Astrocyte (in vitro differentiated cells and primary cell): Measurements from ENCODE around the gene LRP11. TPM values are rescaled to one million over a fixed set of nuclear protein-coding genes. Genes with fewer than 3 reads are reported as not detected.
"Not testable (repeated sequence)": the region's sequence is repeated elsewhere in the genome, so short reads cannot be mapped to it uniquely, and the experiment has no call there.

Experiments
- DNase-seq: peaks from one replicate; pipeline ENCODE4 v3.0.0-alpha.2; 2010; ENCODE audit warnings: low read depth
- FAIRE-seq: peaks from 2 replicates; lab custom pipeline; 2011; peaks lifted over from hg19 to GRCh38; lab: Jason Lieb, UNC
- H2AFZ ChIP-seq: 2 replicates; pipeline ENCODE4 v1.6.0; 2012; ENCODE audit warnings: low read depth, low read length, inconsistent platforms
- H3K27ac ChIP-seq: 2 replicates; pipeline ENCODE4 v1.5.1; 2011; ENCODE audit warnings: low read depth, low read length, inconsistent platforms
- H3K27me3 ChIP-seq: 2 replicates; pipeline ENCODE4 v1.6.0; 2011; ENCODE audit warnings: low read length, inconsistent platforms; ENCODE audit not compliant: insufficient read depth
- H3K36me3 ChIP-seq: 2 replicates; pipeline ENCODE4 v1.5.1; 2011; ENCODE audit warnings: low read length, inconsistent platforms; ENCODE audit not compliant: insufficient read depth
- H3K4me1 ChIP-seq: 2 replicates; pipeline ENCODE4 v1.5.1; 2011; ENCODE audit warnings: low read length, inconsistent platforms; ENCODE audit not compliant: insufficient read depth
- H3K4me2 ChIP-seq: 2 replicates; pipeline ENCODE4 v1.6.0; 2012; ENCODE audit warnings: low read length, inconsistent platforms
- H3K4me3 ChIP-seq: 2 replicates; pipeline ENCODE4 v1.5.1; 2011; ENCODE audit warnings: low read depth, mild to moderate bottlenecking, low read length, inconsistent platforms; ENCODE audit not compliant: insufficient read depth
- H3K79me2 ChIP-seq: 2 replicates; pipeline ENCODE4 v1.6.0; 2012; ENCODE audit warnings: mild to moderate bottlenecking, low read length, inconsistent platforms; ENCODE audit not compliant: insufficient read depth
- H3K9ac ChIP-seq: 2 replicates; pipeline ENCODE4 v1.6.0; 2012; ENCODE audit warnings: mild to moderate bottlenecking, low read length, inconsistent platforms
- H3K9me3 ChIP-seq: 2 replicates; pipeline ENCODE4 v1.5.1; 2012; ENCODE audit warnings: low read depth, mild to moderate bottlenecking, low read length, inconsistent platforms; ENCODE audit not compliant: insufficient read depth
- H4K20me1 ChIP-seq: 2 replicates; pipeline ENCODE4 v1.6.0; 2012; ENCODE audit warnings: low read length, inconsistent platforms; ENCODE audit not compliant: insufficient read depth
- H3K27ac Mint-ChIP-seq: one replicate; pipeline ENCODE4 v1.8.0; 2021; ENCODE audit warnings: mild to moderate bottlenecking, mixed read lengths; ENCODE audit not compliant: unreplicated experiment
- H3K27me3 Mint-ChIP-seq: one replicate; pipeline ENCODE4 v1.8.0; 2021; ENCODE audit warnings: low read depth, mixed read lengths; ENCODE audit not compliant: unreplicated experiment
- H3K36me3 Mint-ChIP-seq: one replicate; pipeline ENCODE4 v1.8.0; 2021; ENCODE audit warnings: low read depth, mixed read lengths; ENCODE audit not compliant: unreplicated experiment
- H3K4me1 Mint-ChIP-seq: one replicate; pipeline ENCODE4 v1.8.0; 2021; ENCODE audit warnings: low read depth, mixed read lengths; ENCODE audit not compliant: unreplicated experiment
- H3K4me3 Mint-ChIP-seq: one replicate; pipeline ENCODE4 v1.8.0; 2021; ENCODE audit warnings: mild to moderate bottlenecking, moderate library complexity, mixed read lengths; ENCODE audit not compliant: unreplicated experiment
- H3K9me3 Mint-ChIP-seq: one replicate; pipeline ENCODE4 v1.8.0; 2021; ENCODE audit warnings: mild to moderate bottlenecking, mixed read lengths; ENCODE audit not compliant: unreplicated experiment
- CTCF ChIP-seq: IDR thresholded peaks from 2 replicates; pipeline ENCODE4 v1.5.1; 2011; ENCODE audit warnings: low read depth, mild to moderate bottlenecking, inconsistent platforms, low read length, moderate library complexity; ENCODE audit not compliant: insufficient read depth
- EZH2 ChIP-seq: IDR thresholded peaks from 2 replicates; pipeline ENCODE4 v1.6.1; 2012; ENCODE audit warnings: mild to moderate bottlenecking, low read length, inconsistent platforms; ENCODE audit not compliant: insufficient read depth
- total RNA-seq: library from RNA; stranded (reverse); gene quantifications from 2 replicates; pipeline ENCODE4 v1.2.1, GENCODE V29; 2021

The LRP11 gene
- total RNA-seq, 1 donor from 2014 or later, result 24.2 TPM

GRCh38 chr6:149846321-149846720 is 17.8 kb downstream of the LRP11 start:
- TF ChIP-seq EZH2 (no peak), CTCF (no peak)
- Histone ChIP-seq H3K4me3 (no peak overlapping the region), H2AFZ (no peak overlapping the region), H3K4me1 (peaks cover 36% of the 10 kb centered on the region), H3K79me2 (no peaks in the 10 kb centered on the region), H4K20me1 (no peaks in the 10 kb centered on the region), H3K27me3 (no peaks in the 10 kb centered on the region), H3K4me2 (peak overlapping the region; percentile 64), H3K36me3 (peaks cover 4% of the 10 kb centered on the region), H3K27ac (peak overlapping the region; percentile 43), H3K9ac (no peak overlapping the region), H3K9me3 (no peaks in the 10 kb centered on the region)
- Mint-ChIP-seq H3K36me3 (peaks cover 11% of the 10 kb centered on the region), H3K27ac (peak overlapping the region; percentile 72), H3K27me3 (no peaks in the 10 kb centered on the region), H3K4me3 (peak overlapping the region; percentile 68), H3K4me1 (peaks cover 40% of the 10 kb centered on the region), H3K9me3 (peaks cover 4% of the 10 kb centered on the region)
- DNase-seq (peak; percentile 93), FAIRE-seq (no peak)

- no peaks in the 10 kb centered on the region for H3K27me3 ChIP-seq
- TF ChIP-seq EZH2 (no peak), CTCF (no peak)
- DNase-seq, result no peak
- H3K79me2 ChIP-seq, result no peaks in the 10 kb centered on the region
- peak overlapping the region; percentile 64 for H3K4me2 ChIP-seq
- peaks cover 43% of the 10 kb centered on the region for H3K4me1 ChIP-seq
- H2AFZ ChIP-seq, result no peak overlapping the region
- H3K9ac ChIP-seq, result no peak overlapping the region
- Mint-ChIP-seq H3K9me3 (peaks cover 4% of the 10 kb centered on the region), H3K36me3 (peaks cover 14% of the 10 kb centered on the region), H3K27ac (peak overlapping the region; percentile 41), H3K4me1 (peaks cover 33% of the 10 kb centered on the region), H3K4me3 (no peak overlapping the region), H3K27me3 (no peaks in the 10 kb centered on the region)
- H3K9me3 ChIP-seq, result no peaks in the 10 kb centered on the region
- no peak for FAIRE-seq
- peaks cover 4% of the 10 kb centered on the region for H3K36me3 ChIP-seq
- H4K20me1 ChIP-seq, result no peaks in the 10 kb centered on the region
- H3K27ac ChIP-seq, result peak overlapping the region; percentile 40
- no peak overlapping the region for H3K4me3 ChIP-seq
Observed at GRCh38 chr6:149845549-149845948, 18.6 kb downstream of the LRP11 start.

GRCh38 chr6:149844480-149844879 is 19.7 kb downstream of the LRP11 start:
- Histone ChIP-seq H3K79me2 (no peaks in the 10 kb centered on the region), H4K20me1 (no peaks in the 10 kb centered on the region), H3K4me1 (peaks cover 50% of the 10 kb centered on the region), H3K36me3 (peaks cover 4% of the 10 kb centered on the region), H3K27me3 (no peaks in the 10 kb centered on the region), H3K27ac (peak overlapping the region; percentile 59), H2AFZ (no peak overlapping the region), H3K4me2 (peak overlapping the region; percentile 54), H3K9me3 (no peaks in the 10 kb centered on the region), H3K9ac (no peak overlapping the region), H3K4me3 (no peak overlapping the region)
- H3K9me3 Mint-ChIP-seq, result peaks cover 4% of the 10 kb centered on the region
- FAIRE-seq (no peak), DNase-seq (no peak)
- H3K27ac Mint-ChIP-seq, result peak overlapping the region; percentile 63
- peaks cover 15% of the 10 kb centered on the region for H3K36me3 Mint-ChIP-seq
- H3K4me3 Mint-ChIP-seq, result no peak overlapping the region
- no peak for TF ChIP-seq EZH2
- no peak for TF ChIP-seq CTCF
- peaks cover 3% of the 10 kb centered on the region for H3K27me3 Mint-ChIP-seq
- peaks cover 37% of the 10 kb centered on the region for H3K4me1 Mint-ChIP-seq

GRCh38 chr6:149844036-149844435 is 20.1 kb downstream of the LRP11 start:
- Histone ChIP-seq H3K27ac (peak overlapping the region; percentile 59), H3K4me2 (peak overlapping the region; percentile 54), H3K4me1 (peaks cover 50% of the 10 kb centered on the region)
- H3K36me3 Mint-ChIP-seq, result peaks cover 15% of the 10 kb centered on the region
- H3K27me3 ChIP-seq, H3K9me3 Mint-ChIP-seq, H3K4me3 Mint-ChIP-seq, H3K4me3 ChIP-seq, H3K9me3 ChIP-seq, FAIRE-seq, H3K9ac ChIP-seq, H4K20me1 ChIP-seq, H3K79me2 ChIP-seq, H3K27me3 Mint-ChIP-seq, H2AFZ ChIP-seq, H3K36me3 ChIP-seq: not testable (repeated sequence)
- peak; percentile 57 for DNase-seq
- peaks cover 37% of the 10 kb centered on the region for H3K4me1 Mint-ChIP-seq
- H3K27ac Mint-ChIP-seq, result peak overlapping the region; percentile 63
